Effector memory CD4-positive, alpha-beta T cell (primary cell): ENCODE results near the gene AEN.
A peak's percentile ranks its signal among the peaks of the same experiment; 100 is the strongest.

Experiments
- DNase-seq, 3 donors: peaks; one replicate each; pipeline ENCODE4 v3.0.0-alpha.2; 2020
- H3K27ac ChIP-seq: 2 replicates; pipeline ENCODE4 v1.7.0; 2013; ENCODE audit warnings: mild to moderate bottlenecking, low read length, moderate library complexity; ENCODE audit not compliant: insufficient read depth, poor library complexity, severe bottlenecking
- H3K27me3 ChIP-seq: replicated peaks from 2 replicates; pipeline ENCODE4 v1.7.0; 2013; ENCODE audit warnings: mild to moderate bottlenecking, low read length; ENCODE audit not compliant: insufficient read depth, control insufficient read depth, poor library complexity, severe bottlenecking
- H3K36me3 ChIP-seq: 2 replicates; pipeline ENCODE4 v1.7.0; 2013; ENCODE audit warnings: mild to moderate bottlenecking, low read length, moderate library complexity; ENCODE audit not compliant: control insufficient read depth, insufficient read depth
- H3K4me1 ChIP-seq: 2 replicates; pipeline ENCODE4 v1.7.0; 2013; ENCODE audit warnings: low read length, mild to moderate bottlenecking; ENCODE audit not compliant: control insufficient read depth, insufficient read depth, poor library complexity, severe bottlenecking
- H3K4me3 ChIP-seq: 2 replicates; pipeline ENCODE4 v1.7.0; 2013; ENCODE audit warnings: low read length, low read depth, mild to moderate bottlenecking; ENCODE audit not compliant: insufficient read depth, poor library complexity, severe bottlenecking
- H3K9me3 ChIP-seq: 2 replicates; pipeline ENCODE4 v1.7.0; 2013; ENCODE audit warnings: mild to moderate bottlenecking, low read length, moderate library complexity; ENCODE audit not compliant: control insufficient read depth
- total RNA-seq, 3 donors: gene quantifications; one replicate each; lab custom pipeline; 2026; lab: John Stamatoyannopoulos, UW

AEN gene, protein sequence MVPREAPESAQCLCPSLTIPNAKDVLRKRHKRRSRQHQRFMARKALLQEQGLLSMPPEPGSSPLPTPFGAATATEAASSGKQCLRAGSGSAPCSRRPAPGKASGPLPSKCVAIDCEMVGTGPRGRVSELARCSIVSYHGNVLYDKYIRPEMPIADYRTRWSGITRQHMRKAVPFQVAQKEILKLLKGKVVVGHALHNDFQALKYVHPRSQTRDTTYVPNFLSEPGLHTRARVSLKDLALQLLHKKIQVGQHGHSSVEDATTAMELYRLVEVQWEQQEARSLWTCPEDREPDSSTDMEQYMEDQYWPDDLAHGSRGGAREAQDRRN
- total RNA-seq: 55.5 to 97.2 (median 66.2) reads per million in 3 donors

DNA sequence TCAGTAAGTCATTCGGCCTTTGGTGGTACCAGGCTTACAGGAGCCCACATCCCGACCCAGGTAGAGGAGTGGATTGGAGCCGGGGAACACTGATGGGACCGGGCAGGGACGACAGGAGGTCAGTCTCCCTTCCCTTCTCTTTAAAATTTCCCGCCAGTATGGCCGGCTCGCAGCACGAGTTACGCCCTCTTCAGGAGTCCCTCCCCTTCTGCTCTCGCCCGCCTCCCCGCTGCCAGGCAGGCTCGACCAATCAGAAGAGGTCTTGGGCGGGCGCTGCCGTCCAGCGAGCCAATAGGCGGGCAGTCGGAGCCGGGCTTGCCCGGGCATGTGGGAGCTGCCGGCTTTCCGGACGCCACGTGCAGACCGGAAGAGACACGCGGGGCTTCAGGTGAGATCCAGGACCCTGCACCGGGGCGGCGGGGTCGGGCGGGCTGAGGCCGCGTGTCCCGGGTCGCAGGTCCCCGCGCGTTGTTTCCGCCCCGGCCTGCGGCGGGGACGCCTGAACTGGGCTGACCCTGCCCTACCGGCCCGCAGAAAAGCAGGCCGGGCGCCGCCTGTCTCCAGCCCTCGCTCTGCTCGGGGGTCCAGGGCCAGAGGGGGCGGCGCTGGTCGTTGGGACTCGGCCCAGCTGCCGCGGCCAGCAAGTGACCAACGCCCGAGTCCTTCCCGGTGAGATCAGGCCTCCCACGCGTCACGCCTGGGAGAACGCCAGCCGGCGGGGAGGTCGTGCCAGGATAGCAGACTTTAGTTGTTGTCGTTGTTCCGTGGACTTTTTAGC, at the start of gene AEN:
AEN (plus strand) TSS at position 346 of the 778 bp plus-strand sequence. CDS start 4,870 bp downstream, outside the sequence.
- Histone ChIP-seq H3K9me3 (no peaks in the 10 kb centered on the region), H3K36me3 (no peaks in the 10 kb centered on the region), H3K4me3 (peak within 1 kb of the TSS; percentile 78), H3K4me1 (peaks cover 41% of the 10 kb centered on the region), H3K27me3 (no peaks in the 10 kb centered on the region), H3K27ac (peak within 1 kb of the TSS; percentile 87)
- DNase-seq: peak; percentile 91 to 94 (median 94)

DNA sequence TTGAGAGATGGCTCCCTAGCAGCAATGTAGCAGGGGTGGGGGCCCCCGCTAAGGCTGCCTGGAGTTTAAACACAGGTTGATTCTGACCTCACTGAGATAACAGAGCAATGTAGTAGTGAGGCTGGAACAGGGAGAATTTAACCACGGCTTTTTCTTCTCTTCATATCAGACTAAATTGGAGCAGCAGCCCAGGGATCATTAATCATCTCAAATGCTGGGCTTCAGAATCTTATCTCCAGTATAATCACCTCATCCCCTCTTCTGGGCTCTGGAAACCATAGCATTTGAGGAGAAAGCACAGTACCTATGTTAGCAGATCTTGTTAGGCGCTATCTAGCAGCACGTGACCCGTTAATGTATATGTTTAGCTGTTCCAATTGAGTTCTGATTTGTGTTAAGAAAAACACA, 49.3 kb upstream of the AEN start:
- Histone ChIP-seq H3K27me3 (no peaks in the 10 kb centered on the region), H3K4me3 (no peak overlapping the region), H3K4me1 (no peaks in the 10 kb centered on the region), H3K27ac (no peak overlapping the region), H3K36me3 (no peaks in the 10 kb centered on the region), H3K9me3 (no peaks in the 10 kb centered on the region)
- no peak for DNase-seq

DNA sequence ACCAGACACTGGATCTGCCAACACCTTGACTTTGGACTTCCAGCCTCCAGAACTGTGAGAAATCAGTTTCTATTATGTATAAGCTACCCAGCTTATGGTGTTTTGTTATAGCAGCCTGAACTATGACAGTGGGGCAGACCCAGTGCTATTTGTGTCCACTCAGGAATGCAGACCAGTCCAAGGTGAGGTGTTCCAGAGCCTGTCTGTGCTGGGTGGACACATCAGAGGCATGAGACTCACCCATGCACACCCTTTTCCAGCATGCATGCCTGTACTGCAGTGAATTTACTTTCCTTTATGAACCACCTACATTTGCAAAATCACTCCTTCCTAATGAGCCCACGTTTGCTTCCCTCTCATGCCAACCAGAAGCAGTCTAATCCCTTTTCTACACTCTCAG, 47.1 kb upstream of the AEN start:
- no peak overlapping the region for H3K27ac ChIP-seq
- no peak overlapping the region for H3K4me3 ChIP-seq

DNA sequence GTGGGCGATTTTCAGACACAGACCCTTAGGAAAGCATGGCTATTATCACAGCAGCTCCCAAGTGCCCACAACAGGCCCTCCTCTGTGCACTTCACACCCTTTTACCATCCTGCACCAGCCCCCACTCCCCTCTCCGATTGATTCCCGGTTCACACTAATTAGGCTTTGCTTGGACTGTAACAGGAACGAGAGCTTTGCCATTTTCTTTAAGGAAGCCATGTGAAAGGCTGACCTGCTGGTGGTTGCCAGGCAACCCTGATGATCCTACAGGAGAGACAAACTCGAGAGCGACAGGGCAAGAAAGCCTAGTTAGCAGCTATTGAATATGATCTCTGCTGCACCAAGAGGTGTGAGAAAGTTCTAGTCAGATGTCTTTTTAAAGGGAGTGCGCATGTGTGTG, 46.5 kb upstream of the AEN start:
- no peak for DNase-seq
- no peaks in the 10 kb centered on the region for H3K4me1 ChIP-seq
- H3K27ac ChIP-seq: no peak overlapping the region
- no peaks in the 10 kb centered on the region for H3K9me3 ChIP-seq
- H3K4me3 ChIP-seq: no peak overlapping the region
- no peaks in the 10 kb centered on the region for H3K36me3 ChIP-seq
- H3K27me3 ChIP-seq: no peaks in the 10 kb centered on the region

More for the DNA sequence above, 47.1 kb upstream of the AEN start:
- DNase-seq: no peak
- Histone ChIP-seq H3K36me3 (no peaks in the 10 kb centered on the region), H3K9me3 (no peaks in the 10 kb centered on the region), H3K27me3 (no peaks in the 10 kb centered on the region), H3K4me1 (no peaks in the 10 kb centered on the region)

DNA sequence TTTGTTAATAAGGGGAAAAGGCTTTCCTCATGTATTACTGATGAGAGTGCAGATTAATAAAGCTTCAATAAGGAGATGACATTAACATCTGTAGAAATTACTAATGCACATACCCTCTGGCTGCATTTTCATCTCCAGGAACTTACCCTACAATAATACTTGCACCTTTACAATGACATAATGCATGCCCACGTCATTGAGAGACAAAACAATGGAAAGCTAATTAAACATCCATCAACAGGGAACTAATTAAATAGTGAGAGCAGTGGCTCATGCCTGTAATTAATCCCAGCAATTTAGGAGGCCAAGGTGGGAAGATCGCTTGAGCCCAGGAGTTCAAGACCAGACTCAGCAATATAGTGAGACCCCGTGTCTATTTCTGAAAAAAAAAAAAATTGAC, 41.8 kb upstream of the AEN start:
- Histone ChIP-seq H3K36me3 (no peaks in the 10 kb centered on the region), H3K4me3 (no peak overlapping the region), H3K27me3 (no peaks in the 10 kb centered on the region), H3K27ac (no peak overlapping the region), H3K4me1 (no peaks in the 10 kb centered on the region), H3K9me3 (no peaks in the 10 kb centered on the region)
- no peak for DNase-seq

DNA sequence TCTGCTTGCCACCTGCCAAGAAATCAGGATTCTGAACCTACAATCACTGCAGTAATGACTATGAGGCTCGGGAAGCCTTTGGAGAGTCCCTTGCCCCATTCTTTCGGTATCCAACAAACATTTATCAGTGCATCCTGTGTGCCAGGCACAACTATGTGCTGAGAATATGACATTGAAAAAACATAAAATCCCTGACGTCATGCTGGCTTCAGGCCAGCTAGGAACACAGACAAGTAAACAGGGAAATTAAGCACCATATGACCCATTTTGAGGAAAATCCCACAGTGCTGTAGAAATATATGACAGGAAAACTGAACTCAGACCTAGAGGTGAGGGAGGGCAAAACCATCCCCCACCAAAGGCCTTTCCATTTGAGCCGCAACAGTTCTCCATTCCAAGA, 40.6 kb upstream of the AEN start:
- Histone ChIP-seq H3K36me3 (no peaks in the 10 kb centered on the region), H3K27ac (no peak overlapping the region), H3K4me1 (no peaks in the 10 kb centered on the region), H3K9me3 (no peaks in the 10 kb centered on the region), H3K27me3 (no peaks in the 10 kb centered on the region), H3K4me3 (no peak overlapping the region)
- no peak for DNase-seq

DNA sequence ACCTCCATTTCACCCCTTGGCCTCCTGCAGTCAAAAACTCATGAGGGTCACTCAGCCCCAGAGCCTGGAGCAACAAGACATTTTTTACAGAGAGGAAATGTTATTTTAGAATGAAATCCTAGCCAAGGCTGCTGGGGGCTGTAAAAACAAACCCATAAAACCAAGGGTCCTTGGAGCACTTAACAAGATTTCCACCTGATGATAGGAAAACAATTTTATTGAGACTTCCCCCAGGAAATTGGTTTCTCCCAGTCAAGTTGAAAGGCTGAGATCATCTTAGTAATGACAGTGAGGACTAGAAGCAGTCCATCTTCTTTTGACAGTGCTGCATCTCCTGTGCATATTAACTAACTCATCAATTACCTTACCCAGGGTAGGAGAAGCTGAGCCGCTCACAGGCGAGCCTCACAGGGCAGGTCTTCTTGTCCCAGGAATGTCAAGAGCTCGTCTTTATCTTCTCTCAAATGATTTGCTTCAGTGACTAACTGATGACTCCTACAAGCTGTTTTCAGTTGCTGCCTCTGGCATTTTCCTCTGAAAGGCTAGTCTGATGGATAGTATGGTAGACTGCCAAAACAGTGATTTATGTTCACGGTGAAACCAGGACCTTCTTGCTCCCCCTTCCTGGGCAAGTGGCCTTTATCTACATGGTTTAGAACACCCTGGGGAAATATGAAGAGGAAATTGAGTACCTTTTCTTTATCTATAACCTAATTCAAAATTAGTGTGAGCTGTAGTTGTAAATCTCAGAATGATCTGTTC, 34.6 kb upstream of the AEN start:
- H3K36me3 ChIP-seq: no peaks in the 10 kb centered on the region
- no peaks in the 10 kb centered on the region for H3K27me3 ChIP-seq
- H3K4me1 ChIP-seq: no peaks in the 10 kb centered on the region
- H3K4me3 ChIP-seq: no peak overlapping the region
- no peak for DNase-seq
- no peaks in the 10 kb centered on the region for H3K9me3 ChIP-seq
- H3K27ac ChIP-seq: no peak overlapping the region

DNA sequence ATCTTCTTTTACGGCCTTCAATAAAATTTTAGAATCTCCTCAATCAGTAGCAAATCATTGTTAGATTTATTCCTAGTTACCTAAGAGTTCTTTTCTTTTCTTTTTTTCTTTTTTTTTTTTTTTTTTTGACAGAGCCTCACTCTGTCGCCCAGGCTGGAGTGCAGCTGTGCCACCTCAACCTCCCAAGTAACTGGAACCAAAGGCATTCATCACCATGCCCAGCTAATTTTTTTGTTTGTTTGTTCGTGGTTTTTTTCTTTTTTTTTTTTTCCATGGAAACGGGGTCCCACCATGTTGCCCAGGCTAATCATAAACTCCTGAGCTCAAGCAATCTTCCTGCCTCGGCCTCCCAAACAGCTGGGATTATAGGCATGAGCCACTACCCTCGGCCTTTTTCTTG, 30.4 kb upstream of the AEN start:
- no peak overlapping the region for H3K4me3 ChIP-seq
- no peaks in the 10 kb centered on the region for H3K36me3 ChIP-seq
- no peaks in the 10 kb centered on the region for H3K4me1 ChIP-seq
- H3K27me3 ChIP-seq: no peaks in the 10 kb centered on the region
- H3K9me3 ChIP-seq: no peaks in the 10 kb centered on the region
- H3K27ac ChIP-seq: no peak overlapping the region
- DNase-seq: no peak

DNA sequence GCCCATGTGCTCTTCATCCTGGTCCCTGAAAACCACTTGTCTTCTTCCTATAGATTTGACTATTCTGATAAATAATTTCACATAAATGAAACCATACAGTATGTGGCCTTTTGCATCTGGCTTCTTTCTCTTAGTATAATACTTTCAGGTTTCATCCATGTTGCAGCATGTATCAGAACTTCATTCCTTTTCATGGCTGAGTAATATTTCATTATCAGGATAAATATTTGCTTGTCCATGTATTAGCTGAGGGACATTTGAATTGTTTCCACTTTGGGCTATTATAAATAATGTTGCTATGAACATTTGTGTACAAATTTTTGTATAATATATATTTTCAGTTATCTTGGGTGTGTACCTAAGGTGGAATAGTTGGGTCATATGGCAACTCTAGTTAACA, 29.8 kb upstream of the AEN start:
- H3K4me3 ChIP-seq: no peak overlapping the region
- no peaks in the 10 kb centered on the region for H3K27me3 ChIP-seq
- no peak overlapping the region for H3K27ac ChIP-seq
- no peaks in the 10 kb centered on the region for H3K9me3 ChIP-seq
- DNase-seq: no peak
- H3K4me1 ChIP-seq: no peaks in the 10 kb centered on the region
- no peaks in the 10 kb centered on the region for H3K36me3 ChIP-seq
